DND-41 (cell line): ENCODE measurements around the gene AHSP.

Experiments used
- CTCF ChIP-seq: IDR thresholded peaks from 2 replicates; pipeline ENCODE4 v1.5.1; 2012; ENCODE audit warnings: borderline replicate concordance, low read length, moderate library complexity, mild to moderate bottlenecking; ENCODE audit not compliant: poor library complexity, severe bottlenecking; ENCODE audit errors: extremely low read depth
- EZH2 ChIP-seq: IDR thresholded peaks from 3 replicates; pipeline ENCODE4 v1.6.1; 2012; ENCODE audit warnings: borderline replicate concordance, low read depth, mild to moderate bottlenecking, moderate library complexity, low read length, inconsistent platforms; ENCODE audit not compliant: severe bottlenecking

- TF ChIP-seq CTCF (no peak), EZH2 (no peak)
These were observed 6.3 kb upstream of the AHSP start for GRCh38 chr16:31521368-31521767.
